Measurements from ENCODE around the gene RARG.

The RARG gene

DNA sequence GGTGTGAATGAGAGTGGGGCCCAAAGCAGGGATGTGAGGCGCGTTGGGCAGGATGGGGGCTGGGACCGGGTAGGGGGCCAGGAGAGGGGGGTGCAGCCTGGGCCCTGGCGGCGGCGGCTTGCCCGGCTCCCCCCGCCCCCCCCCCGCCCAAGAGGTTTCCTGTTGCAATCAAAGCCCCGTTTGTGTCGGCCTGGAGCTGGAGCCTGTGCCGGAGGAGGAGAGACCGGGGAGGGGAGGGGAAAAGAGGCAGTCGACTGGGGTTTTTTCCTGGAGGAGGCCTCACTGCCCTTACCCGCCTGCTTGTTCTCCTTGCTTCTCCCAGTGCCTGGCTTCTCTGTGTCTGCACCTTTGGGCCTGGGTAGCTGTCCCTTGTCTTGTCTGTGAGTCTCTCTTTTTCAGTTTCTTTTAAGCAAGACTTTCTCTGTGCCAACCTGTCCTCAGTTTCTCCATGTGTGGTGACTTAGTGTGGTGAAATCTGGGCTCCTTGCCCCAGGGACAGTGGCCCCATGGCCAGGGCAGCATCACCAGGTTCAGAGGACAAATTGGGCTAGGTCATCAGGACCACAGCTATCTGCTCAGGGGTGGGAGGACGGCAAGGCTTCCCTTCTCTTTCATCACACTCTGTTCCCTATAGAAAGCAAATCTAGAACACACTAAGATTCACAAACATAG is 8.5 kb downstream of the RARG start:
- H3K4me1 ChIP-seq (ENCODE audit: insufficient read depth, low read length, poor library complexity, severe bottlenecking), result peaks cover 49% of the 10 kb centered on the region

GRCh38 chr12:53222806-53223261 is 9.2 kb downstream of the RARG start:
- TF ChIP-seq CTCF (conservative IDR thresholded peaks at IDR 0.05; ENCODE audit: low read length) (no peak), EZH2phosphoT487 (IDR thresholded peaks at IDR 0.05; ENCODE audit: borderline replicate concordance) (no peak)
- peaks cover 49% of the 10 kb centered on the region for H3K4me1 ChIP-seq (ENCODE audit: insufficient read depth, low read length, poor library complexity, severe bottlenecking)
- H3K79me2 ChIP-seq (ENCODE audit: insufficient read depth, low read length), result no peaks in the 10 kb centered on the region
- H3K4me2 ChIP-seq (ENCODE audit: low read depth, low read length, poor library complexity, severe bottlenecking), result peak overlapping the region; percentile 94
- H2AFZ ChIP-seq (ENCODE audit: low read length), result no peak overlapping the region
- peak overlapping the region; percentile 87 for H3K4me3 ChIP-seq (ENCODE audit: low read length, poor library complexity, severe bottlenecking)
- H4K20me1 ChIP-seq (ENCODE audit: insufficient read depth, low read length, poor library complexity, severe bottlenecking), result no peaks in the 10 kb centered on the region
- no peaks in the 10 kb centered on the region for H3K27me3 ChIP-seq (ENCODE audit: insufficient read depth, low read length, poor library complexity, severe bottlenecking)
- H3K9ac ChIP-seq (ENCODE audit: low read depth, low read length, poor library complexity, severe bottlenecking), result peak overlapping the region; percentile 89
- no peaks in the 10 kb centered on the region for H3K36me3 ChIP-seq (ENCODE audit: insufficient read depth, low read length)
- no peaks in the 10 kb centered on the region for H3K9me2 ChIP-seq (replicated peaks; ENCODE audit: low read depth, low read length)
- H3F3A ChIP-seq (ENCODE audit: low read depth), result peaks cover 15% of the 10 kb centered on the region
- no peaks in the 10 kb centered on the region for H3K9me3 ChIP-seq (ENCODE audit: insufficient read depth, low read depth, low read length)

More for the DNA sequence above, 8.5 kb downstream of the RARG start:
- Histone ChIP-seq H3K36me3 (ENCODE audit: insufficient read depth, low read length) (no peaks in the 10 kb centered on the region), H3K4me3 (ENCODE audit: low read length, poor library complexity, severe bottlenecking) (peak overlapping the region; percentile 87), H3F3A (ENCODE audit: low read depth) (peaks cover 15% of the 10 kb centered on the region), H2AFZ (ENCODE audit: low read length) (0 out of 2 replicates have a peak overlapping the region, but pooled peaks have one; percentile 1), H3K4me2 (ENCODE audit: low read depth, low read length, poor library complexity, severe bottlenecking) (peak overlapping the region; percentile 94), H3K9ac (ENCODE audit: low read depth, low read length, poor library complexity, severe bottlenecking) (peak overlapping the region; percentile 65), H3K79me2 (ENCODE audit: insufficient read depth, low read length) (no peaks in the 10 kb centered on the region), H3K27me3 (ENCODE audit: insufficient read depth, low read length, poor library complexity, severe bottlenecking) (no peaks in the 10 kb centered on the region), H3K9me3 (ENCODE audit: insufficient read depth, low read depth, low read length) (no peaks in the 10 kb centered on the region), H4K20me1 (ENCODE audit: insufficient read depth, low read length, poor library complexity, severe bottlenecking) (no peaks in the 10 kb centered on the region), H3K9me2 (replicated peaks; ENCODE audit: low read depth, low read length) (no peaks in the 10 kb centered on the region)
- TF ChIP-seq EZH2phosphoT487 (IDR thresholded peaks at IDR 0.05; ENCODE audit: borderline replicate concordance) (no peak), CTCF (conservative IDR thresholded peaks at IDR 0.05; ENCODE audit: low read length) (no peak)

GRCh38 chr12:53222170-53222721 is 9.8 kb downstream of the RARG start:
- Histone ChIP-seq H3K36me3 (ENCODE audit: insufficient read depth, low read length) (no peaks in the 10 kb centered on the region), H3F3A (ENCODE audit: low read depth) (peaks cover 15% of the 10 kb centered on the region), H3K9ac (ENCODE audit: low read depth, low read length, poor library complexity, severe bottlenecking) (peak overlapping the region; percentile 89), H3K4me3 (ENCODE audit: low read length, poor library complexity, severe bottlenecking) (peak overlapping the region; percentile 87), H3K9me3 (ENCODE audit: insufficient read depth, low read depth, low read length) (no peaks in the 10 kb centered on the region), H3K4me1 (ENCODE audit: insufficient read depth, low read length, poor library complexity, severe bottlenecking) (peaks cover 49% of the 10 kb centered on the region), H3K9me2 (replicated peaks; ENCODE audit: low read depth, low read length) (no peaks in the 10 kb centered on the region), H4K20me1 (ENCODE audit: insufficient read depth, low read length, poor library complexity, severe bottlenecking) (no peaks in the 10 kb centered on the region), H3K79me2 (ENCODE audit: insufficient read depth, low read length) (no peaks in the 10 kb centered on the region), H3K4me2 (ENCODE audit: low read depth, low read length, poor library complexity, severe bottlenecking) (peak overlapping the region; percentile 94), H3K27me3 (ENCODE audit: insufficient read depth, low read length, poor library complexity, severe bottlenecking) (no peaks in the 10 kb centered on the region), H2AFZ (ENCODE audit: low read length) (peak overlapping the region; percentile 62)
- TF ChIP-seq CTCF (conservative IDR thresholded peaks at IDR 0.05; ENCODE audit: low read length) (no peak), EZH2phosphoT487 (IDR thresholded peaks at IDR 0.05; ENCODE audit: borderline replicate concordance) (no peak)

Data from Loucy (cell line).